Liver (tissue), 9 donors: ENCODE results near the gene SPTAN1. TPM values are rescaled to one million over a fixed set of nuclear protein-coding genes. Genes with fewer than 3 reads are reported as not detected.

Experiments used
- DNase-seq: peaks from one replicate; pipeline ENCODE4 v3.0.0-alpha.2; 2017; ENCODE audit warnings: low spot score
- H3K27ac ChIP-seq, 2 donors: one replicate each; pipeline ENCODE4 v1.7.0; 2013; ENCODE audit warnings: inconsistent platforms in 2 of 2, low read length in 2 of 2, control low read depth in 1 of 2, low read depth in 1 of 2, mild to moderate bottlenecking in 1 of 2
- H3K27me3 ChIP-seq, 4 donors: one replicate each; pipeline versions ENCODE4 v1.6.1 to v1.7.0; 2013; ENCODE audit warnings: low read length in 3 of 4, inconsistent platforms in 1 of 4, mild to moderate bottlenecking in 1 of 4, moderate library complexity in 1 of 4; ENCODE audit not compliant: control insufficient read depth in 4 of 4, insufficient read depth in 4 of 4
- H3K36me3 ChIP-seq, 4 donors: one replicate each; pipeline versions ENCODE4 v1.6.1 to v1.7.0; 2013; ENCODE audit warnings: low read length in 3 of 4, mild to moderate bottlenecking in 3 of 4, low read depth in 1 of 4, moderate library complexity in 1 of 4; ENCODE audit not compliant: control insufficient read depth in 4 of 4, insufficient read depth in 3 of 4
- H3K4me1 ChIP-seq, 4 donors: one replicate each; pipeline versions ENCODE4 v1.6.1 to v1.7.0; 2013; ENCODE audit warnings: low read length in 3 of 4, mild to moderate bottlenecking in 3 of 4, moderate library complexity in 1 of 4; ENCODE audit not compliant: control insufficient read depth in 4 of 4, insufficient read depth in 4 of 4
- H3K4me3 ChIP-seq, 3 donors: one replicate each; pipeline versions ENCODE4 v1.6.1 to v1.7.0; 2013; ENCODE audit warnings: low read length in 3 of 3, control low read depth in 1 of 3, low read depth in 1 of 3, mild to moderate bottlenecking in 1 of 3
- H3K9ac ChIP-seq, 2 donors: one replicate each; pipeline ENCODE4 v1.7.0; 2013; ENCODE audit warnings: low read length in 2 of 2, mild to moderate bottlenecking in 2 of 2, moderate library complexity in 2 of 2, control low read depth in 1 of 2, low read depth in 1 of 2
- H3K9me3 ChIP-seq, 4 donors: one replicate each; pipeline versions ENCODE4 v1.6.1 to v1.7.0; 2013; ENCODE audit warnings: low read length in 3 of 4; ENCODE audit not compliant: control insufficient read depth in 4 of 4
- ATF3 ChIP-seq: IDR thresholded peaks from 2 replicates; pipeline ENCODE4 v1.6.1; 2016; ENCODE audit warnings: antibody characterized with exemption
- CTCF ChIP-seq: fragments of 150-350 bp; IDR thresholded peaks from 2 replicates; pipeline ENCODE4 v1.5.1; 2017; ENCODE audit warnings: improper control_type of control experiment, low read depth, low read length; ENCODE audit not compliant: missing input control
- EGR1 ChIP-seq, 2 donors: IDR thresholded peaks; 2 replicates each; pipeline ENCODE4 v1.6.1; 2016 to 2018; ENCODE audit warnings: antibody characterized with exemption in 2 of 2, low read depth in 2 of 2
- FOXA1 ChIP-seq: IDR thresholded peaks from 2 replicates; pipeline ENCODE4 v1.6.1; 2016; ENCODE audit warnings: antibody characterized with exemption
- FOXA2 ChIP-seq: IDR thresholded peaks from 2 replicates; pipeline ENCODE4 v1.6.1; 2016; ENCODE audit warnings: antibody characterized with exemption
- GABPA ChIP-seq, 2 donors: IDR thresholded peaks in 1 of 2; conservative IDR thresholded peaks in 1 of 2; 2 replicates each; pipeline ENCODE4 v1.6.1; 2016; ENCODE audit warnings: antibody characterized with exemption in 2 of 2, mild to moderate bottlenecking in 1 of 2, moderate library complexity in 1 of 2
- HNF4A ChIP-seq, 2 donors: conservative IDR thresholded peaks; 2 replicates each; pipeline ENCODE4 v1.6.1; 2016; ENCODE audit warnings: antibody characterized with exemption in 2 of 2, mild to moderate bottlenecking in 2 of 2
- HNF4G ChIP-seq: IDR thresholded peaks from 2 replicates; pipeline ENCODE4 v1.6.1; 2016; ENCODE audit warnings: antibody characterized with exemption
- JUND ChIP-seq, 2 donors: IDR thresholded peaks; 2 replicates each; pipeline ENCODE4 v1.6.1; 2016; ENCODE audit warnings: antibody characterized with exemption in 2 of 2
- MAX ChIP-seq: IDR thresholded peaks from 2 replicates; pipeline ENCODE4 v1.6.1; 2016; ENCODE audit warnings: antibody characterized with exemption
- NR2F2 ChIP-seq: IDR thresholded peaks from 2 replicates; pipeline ENCODE4 v1.6.1; 2016; ENCODE audit warnings: antibody characterized with exemption
- RAD21 ChIP-seq, 2 donors: IDR thresholded peaks; 2 replicates each; pipeline ENCODE4 v1.6.1; 2016; ENCODE audit warnings: antibody characterized with exemption in 2 of 2, mild to moderate bottlenecking in 2 of 2
- REST ChIP-seq: IDR thresholded peaks from 2 replicates; pipeline ENCODE4 v1.6.1; 2016; ENCODE audit warnings: antibody characterized with exemption, mild to moderate bottlenecking
- RXRA ChIP-seq, 2 donors: IDR thresholded peaks; 2 replicates each; pipeline ENCODE4 v1.6.1; 2017 to 2018; ENCODE audit warnings: antibody characterized with exemption in 2 of 2, mild to moderate bottlenecking in 1 of 2
- SP1 ChIP-seq: IDR thresholded peaks from 2 replicates; pipeline ENCODE4 v1.6.1; 2018; ENCODE audit warnings: antibody characterized with exemption, mild to moderate bottlenecking
- TAF1 ChIP-seq: conservative IDR thresholded peaks from 2 replicates; pipeline ENCODE4 v1.6.1; 2016; ENCODE audit warnings: antibody characterized with exemption, mild to moderate bottlenecking
- YY1 ChIP-seq: IDR thresholded peaks from 2 replicates; pipeline ENCODE4 v1.6.1; 2016; ENCODE audit warnings: antibody characterized with exemption, mild to moderate bottlenecking
- ZBTB33 ChIP-seq: IDR thresholded peaks from 2 replicates; pipeline ENCODE4 v1.6.1; 2016; ENCODE audit warnings: antibody characterized with exemption
- WGBS: extraction: QIAGEN DNeasy Blood & Tissue Kit; methylation state at CpG from one replicate; pipeline ENCODE4 v1.1.7; 2013; 5-methylcytosine and 5-hydroxymethylcytosine counted together
- polyA plus RNA-seq, 2 donors: library from polyadenylated mRNA; stranded (reverse) in 1 of 2; unstranded in 1 of 2; fragments of 200-250 nt in 1 of 2; fragments of >200 nt in 1 of 2; fragmentation: Nextera tagmentation in 1 of 2; extraction: Ambion mirVana in 1 of 2; gene quantifications; one replicate each; pipeline versions ENCODE4 v1.2.1 to v1.2.3, GENCODE V29; 2013 to 2015
- total RNA-seq, 2 donors: library from RNA; depleted of rRNA; stranded (reverse); fragments of >200 nt; gene quantifications; one replicate each; pipeline ENCODE4 v1.2.3, GENCODE V29; 2014
- donor health status: healthy.
- donor health status: healthy.
- donor health status: healthy.
- donor health status: healthy.
- donor health status: healthy.

SPTAN1 gene
- total and polyA plus RNA-seq, 4 donors: 31.3 to 86.5 (median 60.4) TPM

- no peaks in the 10 kb centered on the region for H3K4me1 ChIP-seq
- H3K4me3 ChIP-seq: no peak overlapping the region
- H3K36me3 ChIP-seq: peaks cover 15 to 72% (median 53%) of the 10 kb centered on the region in 4 donors
- WGBS: 85% methylated on average over 6 of the region's 6 CpGs
- H3K9ac ChIP-seq: no peak overlapping the region
- DNase-seq: no peak
- H3K27ac ChIP-seq: no peak overlapping the region
- no peak for TF ChIP-seq FOXA1
- no peak for TF ChIP-seq RXRA (IDR thresholded peaks at IDR 0.05)
- TF ChIP-seq TAF1: no peak
- TF ChIP-seq HNF4A (conservative IDR thresholded peaks at IDR 0.05): no peak
- no peak for TF ChIP-seq NR2F2
- TF ChIP-seq JUND (IDR thresholded peaks at IDR 0.05): no peak
- TF ChIP-seq EGR1 (IDR thresholded peaks at IDR 0.05; ENCODE audit: low read depth in 2 of 2): no peak
- no peak for TF ChIP-seq HNF4G
- no peak for TF ChIP-seq ATF3
- TF ChIP-seq MAX: no peak
- TF ChIP-seq ZBTB33: no peak
- no peak for TF ChIP-seq SP1
- TF ChIP-seq REST: no peak
- TF ChIP-seq RAD21 (IDR thresholded peaks at IDR 0.05): no peak
- no peak for TF ChIP-seq GABPA (IDR thresholded peaks at IDR 0.05 in 1 of 2, conservative IDR thresholded peaks at IDR 0.05 in 1 of 2)
- TF ChIP-seq FOXA2: no peak
- TF ChIP-seq CTCF: no peak
- no peak for TF ChIP-seq YY1
- no peaks in the 10 kb centered on the region for H3K27me3 ChIP-seq
- no peaks in the 10 kb centered on the region for H3K9me3 ChIP-seq
These were observed 40.7 kb downstream of the SPTAN1 start for GRCh38 chr9:128593039-128593438.
